ENCODE data around the gene SELL. TPM values are rescaled to one million over a fixed set of nuclear protein-coding genes. Genes with fewer than 3 reads are reported as not detected.

The SELL gene
- total and polyA plus RNA-seq, 4 experiments from 2014 or later = 378 to 1,603 (median 636) TPM

- Histone ChIP-seq H3K4me3 (ENCODE audit: low read length in 2 of 2) (no peak overlapping the region), H3K27ac (ENCODE audit: low read depth, low read length) (peak overlapping the region; percentile 1), H3K9me3 (ENCODE audit: control insufficient read depth in 1 of 2, low read length in 2 of 2) (no peaks in the 10 kb centered on the region), H3K36me3 (ENCODE audit: insufficient read depth, low read length) (no peaks in the 10 kb centered on the region), H3K4me1 (ENCODE audit: insufficient read depth, low read length) (peaks cover 36% of the 10 kb centered on the region), H3K27me3 (ENCODE audit: insufficient read depth, low read length) (no peaks in the 10 kb centered on the region)
- Mint-ChIP-seq H3K9me3 (peaks cover 0 to 2% (median 0%) of the 10 kb centered on the region in 8 donors), H3K27me3 (no peaks in the 10 kb centered on the region), H3K36me3 (no peaks in the 10 kb centered on the region), H3K4me1 (peaks cover 37 to 49% (median 44%) of the 10 kb centered on the region in 4 donors), H3K4me3 (peak overlapping the region; percentile 8 to 81 (median 72)), H3K27ac (peak overlapping the region; percentile 69 to 95 (median 87))
- CTCF ChIA-PET (ENCODE audit: partially characterized antibody) = no interaction called here
- intact Hi-C loops (cut with micrococcal nuclease) = loop anchor here (2.0 kb wide), 1 partner anchor 44 kb away; no protein-coding TSS in a partner anchor
- DNase-seq = no peak
- POLR2A ChIA-PET (ENCODE audit: partially characterized antibody) = no interaction called here
These were observed 62.7 kb downstream of the SELL start for GRCh38 chr1:169648709-169649108.

DNA sequence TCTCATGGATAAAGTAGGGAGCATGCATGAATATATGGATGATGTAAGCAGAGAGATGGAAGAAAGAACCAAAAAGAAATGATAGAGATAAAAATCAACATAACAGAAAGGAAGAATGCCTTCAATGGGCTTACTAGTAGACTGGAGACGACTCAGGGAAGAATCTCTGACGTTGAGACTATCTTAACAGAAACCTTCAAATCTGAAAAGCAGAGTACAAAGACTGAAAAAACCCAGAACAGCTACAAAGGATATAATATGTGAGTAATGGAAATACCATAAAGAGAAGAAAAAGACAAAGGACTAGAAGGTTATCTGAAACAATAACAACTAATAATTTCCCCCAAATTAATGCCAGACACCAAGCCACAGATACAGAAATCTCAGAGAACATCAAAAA, 63.2 kb downstream of the SELL start:
- no peaks in the 10 kb centered on the region for H3K27me3 ChIP-seq (ENCODE audit: insufficient read depth, low read length)
- H3K4me1 Mint-ChIP-seq = peaks cover 35 to 45% (median 40%) of the 10 kb centered on the region in 4 donors
- H3K36me3 ChIP-seq (ENCODE audit: insufficient read depth, low read length) = no peaks in the 10 kb centered on the region
- peaks cover 0 to 2% (median 0%) of the 10 kb centered on the region in 8 donors for H3K9me3 Mint-ChIP-seq
- DNase-seq = no peak
- intact Hi-C loops (cut with micrococcal nuclease) = loop anchor here (2.0 kb wide), 1 partner anchor 45 kb away; no protein-coding TSS in a partner anchor
- ChIA-PET POLR2A (ENCODE audit: partially characterized antibody) (interaction anchor here (0.7 kb wide), 1 partner anchor 34 kb away, joined by 3 read pairs; no protein-coding TSS in a partner anchor), CTCF (ENCODE audit: partially characterized antibody) (no interaction called here)
- H3K27ac ChIP-seq (ENCODE audit: low read depth, low read length) = peak overlapping the region; percentile 1
- H3K4me3 Mint-ChIP-seq = peak overlapping the region in 6 of 8 donors; percentile 23 to 81 (median 56)
- peak overlapping the region; percentile 69 to 95 (median 87) for H3K27ac Mint-ChIP-seq
- H3K4me1 ChIP-seq (ENCODE audit: insufficient read depth, low read length) = peaks cover 36% of the 10 kb centered on the region
- H3K9me3 ChIP-seq (ENCODE audit: control insufficient read depth in 1 of 2, low read length in 2 of 2) = no peaks in the 10 kb centered on the region
- no peak overlapping the region for H3K4me3 ChIP-seq (ENCODE audit: low read length in 2 of 2)
- no peaks in the 10 kb centered on the region for H3K36me3 Mint-ChIP-seq
- H3K27me3 Mint-ChIP-seq = no peaks in the 10 kb centered on the region

GRCh38 chr1:169647512-169647911, 63.9 kb downstream of the SELL start:
- ChIA-PET CTCF (ENCODE audit: partially characterized antibody) (interaction anchor here (0.6 to 1.4 kb wide), 2 partner anchors 44 to 46 kb away, joined by 3 to 4 read pairs; no protein-coding TSS in a partner anchor), POLR2A (ENCODE audit: partially characterized antibody) (interaction anchor here (0.7 kb wide), 1 partner anchor 35 kb away, joined by 3 read pairs; no protein-coding TSS in a partner anchor)
- no peak for DNase-seq
- Histone ChIP-seq H3K27ac (ENCODE audit: low read depth, low read length) (no peak overlapping the region), H3K36me3 (ENCODE audit: insufficient read depth, low read length) (no peaks in the 10 kb centered on the region), H3K9me3 (ENCODE audit: control insufficient read depth in 1 of 2, low read length in 2 of 2) (no peaks in the 10 kb centered on the region), H3K27me3 (ENCODE audit: insufficient read depth, low read length) (no peaks in the 10 kb centered on the region), H3K4me1 (ENCODE audit: insufficient read depth, low read length) (peaks cover 36% of the 10 kb centered on the region), H3K4me3 (ENCODE audit: low read length in 2 of 2) (no peak overlapping the region)
- Mint-ChIP-seq H3K9me3 (peaks cover 0 to 2% (median 0%) of the 10 kb centered on the region in 8 donors), H3K36me3 (no peaks in the 10 kb centered on the region), H3K4me1 (peaks cover 35 to 45% (median 40%) of the 10 kb centered on the region in 4 donors), H3K4me3 (no peak overlapping the region), H3K27ac (peak overlapping the region in 5 of 7 donors; percentile 46 to 90 (median 87)), H3K27me3 (no peaks in the 10 kb centered on the region)
- intact Hi-C loops (cut with micrococcal nuclease) = no loop called here

GRCh38 chr1:169644297-169644696, 67.1 kb downstream of the SELL start:
- Mint-ChIP-seq H3K27ac (peak overlapping the region in 3 of 7 donors; percentile 29 to 53 (median 51)), H3K4me1 (peaks cover 23 to 33% (median 26%) of the 10 kb centered on the region in 4 donors), H3K36me3 (peaks cover 0 to 3% of the 10 kb centered on the region in 2 donors), H3K9me3 (peaks cover 0 to 5% (median 3%) of the 10 kb centered on the region in 8 donors), H3K4me3 (no peak overlapping the region), H3K27me3 (no peaks in the 10 kb centered on the region)
- Histone ChIP-seq H3K36me3 (ENCODE audit: insufficient read depth, low read length) (no peaks in the 10 kb centered on the region), H3K4me1 (ENCODE audit: insufficient read depth, low read length) (peaks cover 22% of the 10 kb centered on the region), H3K27me3 (ENCODE audit: insufficient read depth, low read length) (no peaks in the 10 kb centered on the region), H3K9me3 (ENCODE audit: control insufficient read depth in 1 of 2, low read length in 2 of 2) (no peaks in the 10 kb centered on the region), H3K27ac (ENCODE audit: low read depth, low read length) (no peak overlapping the region), H3K4me3 (ENCODE audit: low read length in 2 of 2) (no peak overlapping the region)
- no peak for DNase-seq
- intact Hi-C loops (cut with micrococcal nuclease) = no loop called here
- CTCF ChIA-PET (ENCODE audit: partially characterized antibody) = interaction anchor here (1.1 to 2.6 kb wide), 3 partner anchors 10 to 68 kb away, joined by 3 to 7 read pairs (median 3); no protein-coding TSS in a partner anchor
- POLR2A ChIA-PET (ENCODE audit: partially characterized antibody) = interaction anchor here (1.5 kb wide), 1 partner anchor 49 kb away, joined by 5 read pairs; no protein-coding TSS in a partner anchor

Other genes starting within 250 kb of the SELL start
- gene SLC19A2, start 225.7 kb downstream of the SELL start, total RNA-seq = 1 to 10 TPM; 4.1 to 4.5 TPM
- gene SLC19A2, start 225.7 kb downstream of the SELL start, polyA plus RNA-seq = 1 to 10 TPM in 1 of 2 donors, under 1 TPM in 1; 0.41 to 1.0 TPM
- gene F5, start 125.1 kb downstream of the SELL start, total RNA-seq = 1 to 10 TPM; 4.9 to 6.1 TPM
- 1 to 10 TPM; 1.4 to 3.3 TPM for gene F5, start 125.1 kb downstream of the SELL start, polyA plus RNA-seq
- 1 to 10 TPM; 1.9 to 2.2 TPM for gene SELP, start 81.5 kb downstream of the SELL start, total RNA-seq
- 1 to 10 TPM in 1 of 2 donors, not detected in 1; 1.4 TPM for gene SELP, start 81.5 kb downstream of the SELL start, polyA plus RNA-seq
- not detected for gene SELE, start 22.5 kb upstream of the SELL start, total RNA-seq
- gene SELE, start 22.5 kb upstream of the SELL start, polyA plus RNA-seq = not detected
- gene METTL18, start 83.3 kb upstream of the SELL start, total RNA-seq = 10 to 100 TPM; 21.0 to 23.8 TPM
- 10 to 100 TPM; 16.9 to 31.0 TPM for gene METTL18, start 83.3 kb upstream of the SELL start, polyA plus RNA-seq
- 10 to 100 TPM; 23.5 to 24.3 TPM for gene SCYL3, start 182.3 kb upstream of the SELL start, total RNA-seq
- gene SCYL3, start 182.3 kb upstream of the SELL start, polyA plus RNA-seq = 10 to 100 TPM; 14.4 to 15.7 TPM